Coronary artery (tissue), 2 donors: ENCODE results near the gene ARHGAP44.

Source experiments
- DNase-seq: peaks from one replicate; pipeline ENCODE4 v3.0.0-alpha.2; 2017; ENCODE audit warnings: low spot score
- H3K27ac ChIP-seq, 2 donors: fragments of 200-600 bp; sonication (generic); one replicate each; pipeline ENCODE4 v1.5.1; 2016 to 2019
- H3K4me3 ChIP-seq: fragments of 200-600 bp; sonication (generic); 2 replicates; pipeline ENCODE4 v1.5.1; 2016; ENCODE audit warnings: mild to moderate bottlenecking, moderate library complexity
- TF ChIP-seq, protein P1 (sequence below): fragments of 200-600 bp; sonication (generic); IDR thresholded peaks from one replicate; pipeline ENCODE4 v1.5.1; 2019; ENCODE audit warnings: antibody characterized with exemption

Gene ARHGAP44

GRCh38 chr17:12911239-12911638, 121.9 kb downstream of the ARHGAP44 start:
- TF ChIP-seq, protein P1, sequence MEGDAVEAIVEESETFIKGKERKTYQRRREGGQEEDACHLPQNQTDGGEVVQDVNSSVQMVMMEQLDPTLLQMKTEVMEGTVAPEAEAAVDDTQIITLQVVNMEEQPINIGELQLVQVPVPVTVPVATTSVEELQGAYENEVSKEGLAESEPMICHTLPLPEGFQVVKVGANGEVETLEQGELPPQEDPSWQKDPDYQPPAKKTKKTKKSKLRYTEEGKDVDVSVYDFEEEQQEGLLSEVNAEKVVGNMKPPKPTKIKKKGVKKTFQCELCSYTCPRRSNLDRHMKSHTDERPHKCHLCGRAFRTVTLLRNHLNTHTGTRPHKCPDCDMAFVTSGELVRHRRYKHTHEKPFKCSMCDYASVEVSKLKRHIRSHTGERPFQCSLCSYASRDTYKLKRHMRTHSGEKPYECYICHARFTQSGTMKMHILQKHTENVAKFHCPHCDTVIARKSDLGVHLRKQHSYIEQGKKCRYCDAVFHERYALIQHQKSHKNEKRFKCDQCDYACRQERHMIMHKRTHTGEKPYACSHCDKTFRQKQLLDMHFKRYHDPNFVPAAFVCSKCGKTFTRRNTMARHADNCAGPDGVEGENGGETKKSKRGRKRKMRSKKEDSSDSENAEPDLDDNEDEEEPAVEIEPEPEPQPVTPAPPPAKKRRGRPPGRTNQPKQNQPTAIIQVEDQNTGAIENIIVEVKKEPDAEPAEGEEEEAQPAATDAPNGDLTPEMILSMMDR = no peak

GRCh38 chr17:12917399-12917798, 128.1 kb downstream of the ARHGAP44 start:
- no peak for DNase-seq
- Histone ChIP-seq H3K4me3 (no peak overlapping the region), H3K27ac (no peak overlapping the region)
- TF ChIP-seq, protein P1 = no peak

More at GRCh38 chr17:12911239-12911638, 121.9 kb downstream of the ARHGAP44 start:
- no peak overlapping the region for H3K4me3 ChIP-seq
- no peak overlapping the region for H3K27ac ChIP-seq
- DNase-seq = no peak

GRCh38 chr17:12918142-12918541, 128.8 kb downstream of the ARHGAP44 start:
- H3K27ac ChIP-seq = no peak overlapping the region
- no peak overlapping the region for H3K4me3 ChIP-seq
- no peak for DNase-seq
- TF ChIP-seq, protein P1 = no peak

- no peak overlapping the region for H3K27ac ChIP-seq
- TF ChIP-seq, protein P1 = no peak
- no peak overlapping the region for H3K4me3 ChIP-seq
- DNase-seq = no peak
Measured at GRCh38 chr17:12922120-12922519, 132.8 kb downstream of the ARHGAP44 start.

DNA sequence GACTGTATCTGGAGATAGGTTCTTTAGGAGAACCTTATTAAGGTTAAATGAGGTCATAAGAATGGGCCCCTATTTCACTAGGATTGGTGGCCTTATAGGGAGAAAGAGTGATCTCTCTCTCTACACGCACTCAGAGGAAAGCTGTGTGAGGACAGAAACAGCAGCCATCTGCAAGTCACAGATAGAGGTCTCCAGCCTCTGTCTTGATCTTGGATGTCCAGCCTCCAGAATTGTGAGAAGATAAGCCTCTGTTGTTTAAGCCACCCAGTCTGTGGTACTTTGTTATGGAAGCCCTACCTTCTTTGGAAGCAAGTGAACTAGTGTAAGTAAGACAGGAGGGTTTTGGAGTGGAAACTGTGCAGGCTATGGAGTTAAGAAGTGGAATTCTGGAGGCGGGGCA, 135.3 kb downstream of the ARHGAP44 start:
- no peak for DNase-seq
- H3K27ac ChIP-seq = no peak overlapping the region
- TF ChIP-seq, protein P1 = no peak
- no peak overlapping the region for H3K4me3 ChIP-seq

DNA sequence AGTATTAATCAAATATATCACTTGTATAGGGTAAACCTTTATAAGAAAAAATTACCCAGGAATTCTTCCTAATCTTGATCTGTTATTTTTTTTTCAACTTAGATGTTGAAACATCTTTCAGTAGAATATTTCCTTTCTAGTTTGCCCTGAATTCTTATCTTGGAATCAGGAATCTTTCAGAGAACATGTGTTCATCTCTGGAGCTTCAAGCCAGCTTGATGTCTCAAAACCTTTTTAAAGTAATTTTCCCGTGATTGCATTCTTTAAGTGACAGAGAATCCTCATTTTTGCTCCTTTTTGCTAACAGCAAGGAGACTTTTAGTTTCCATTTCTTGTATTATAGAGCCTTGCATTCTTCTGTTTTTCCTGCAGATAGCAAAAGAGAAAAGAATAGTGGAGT, 137.7 kb downstream of the ARHGAP44 start:
- DNase-seq = no peak
- no peak overlapping the region for H3K4me3 ChIP-seq
- no peak overlapping the region for H3K27ac ChIP-seq
- TF ChIP-seq, protein P1 = no peak

- no peak for DNase-seq
- no peak overlapping the region for H3K4me3 ChIP-seq
- TF ChIP-seq, protein P1 = no peak
- peak overlapping the region; percentile 12 to 35 for H3K27ac ChIP-seq
Measured at GRCh38 chr17:12927541-12928425, 138.5 kb downstream of the ARHGAP44 start.
